Right ventricle myocardium superior (tissue), 1 donor: Measurements from ENCODE around the gene AGPAT4. TPM values are rescaled to one million over a fixed set of nuclear protein-coding genes. Genes with fewer than 3 reads are reported as not detected.

ENCODE experiments used
- ATAC-seq: fragments of 200-7000 bp; cut with Tn5 transposase; one replicate; pipeline ENCODE4 v1.9.1; 2020; ENCODE audit warnings: mild to moderate bottlenecking; ENCODE audit not compliant: poor library complexity
- DNase-seq: peaks from one replicate; pipeline ENCODE4 v3.0.0-alpha.2; 2020
- intact Hi-C: fragments of 100-400 bp; cut with DNase I; formaldehyde crosslinking; loops from one replicate; pipeline ENCODE4 v1.11.2; 2022
- total RNA-seq: library from RNA; stranded (reverse); fragmentation: NEBNext Ultra II Directional; extraction: Animal tissue kit (Norgen Biotek cat#: 25700); gene quantifications from one replicate; pipeline ENCODE4 v1.2.1, GENCODE V29; 2021
- donor health status: DM: no; HTN: yes; CAD: no; lungs with severe emphysema.

AGPAT4 gene
- total RNA-seq, 1 donor from 2014 or later: 2.1 TPM

DNA sequence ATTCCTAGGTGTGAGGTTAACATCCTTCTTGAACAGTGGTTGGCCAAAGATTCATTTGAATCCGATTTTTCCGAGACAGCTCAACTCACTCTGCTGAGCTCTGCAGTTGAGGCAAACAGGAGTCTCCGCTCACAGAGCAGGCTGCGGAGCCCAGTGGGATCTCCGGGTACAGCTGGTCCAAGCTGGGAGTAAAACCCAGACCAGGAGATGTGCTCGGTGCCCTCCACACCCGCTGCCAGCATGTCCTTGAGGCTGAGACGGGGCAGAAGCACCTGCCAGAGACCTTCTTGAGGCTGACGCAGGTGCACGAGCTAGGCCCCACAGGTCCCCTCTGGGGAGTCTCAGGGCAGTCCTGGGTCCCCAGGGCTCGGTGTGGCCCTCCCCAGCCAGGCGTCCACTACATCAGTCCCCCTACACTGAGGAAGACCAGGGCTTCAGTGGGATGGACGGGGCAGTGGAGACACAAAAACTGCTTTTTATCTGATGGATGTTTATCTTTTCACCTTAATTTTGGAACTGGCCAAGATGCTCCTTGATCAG is 119.0 kb downstream of the AGPAT4 start:
- intact Hi-C loops: loop anchor here (5.0 kb wide), 1 partner anchor 217 kb away; no protein-coding TSS in a partner anchor

DNA sequence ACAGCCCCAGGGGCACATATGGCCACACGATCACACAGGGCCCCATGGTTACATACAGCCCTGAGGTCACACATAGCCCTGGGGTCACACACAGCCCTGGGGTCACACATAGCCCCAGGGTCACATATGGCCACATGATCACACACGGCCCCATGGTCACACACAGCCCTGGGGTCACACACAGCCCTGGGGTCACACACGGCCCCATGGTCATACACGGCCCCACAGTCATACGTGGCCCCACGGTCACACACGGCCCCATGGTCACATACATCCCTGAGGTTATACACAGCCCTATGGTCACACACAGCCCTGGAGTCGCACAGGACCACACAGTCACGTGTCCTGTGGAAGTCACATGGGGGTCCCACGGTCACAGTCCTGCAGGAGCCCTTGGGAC is 120.1 kb downstream of the AGPAT4 start:
- no peak for ATAC-seq
- intact Hi-C loops: no loop called here

More for the DNA sequence above, 119.0 kb downstream of the AGPAT4 start:
- DNase-seq (no peak), ATAC-seq (no peak)

DNA sequence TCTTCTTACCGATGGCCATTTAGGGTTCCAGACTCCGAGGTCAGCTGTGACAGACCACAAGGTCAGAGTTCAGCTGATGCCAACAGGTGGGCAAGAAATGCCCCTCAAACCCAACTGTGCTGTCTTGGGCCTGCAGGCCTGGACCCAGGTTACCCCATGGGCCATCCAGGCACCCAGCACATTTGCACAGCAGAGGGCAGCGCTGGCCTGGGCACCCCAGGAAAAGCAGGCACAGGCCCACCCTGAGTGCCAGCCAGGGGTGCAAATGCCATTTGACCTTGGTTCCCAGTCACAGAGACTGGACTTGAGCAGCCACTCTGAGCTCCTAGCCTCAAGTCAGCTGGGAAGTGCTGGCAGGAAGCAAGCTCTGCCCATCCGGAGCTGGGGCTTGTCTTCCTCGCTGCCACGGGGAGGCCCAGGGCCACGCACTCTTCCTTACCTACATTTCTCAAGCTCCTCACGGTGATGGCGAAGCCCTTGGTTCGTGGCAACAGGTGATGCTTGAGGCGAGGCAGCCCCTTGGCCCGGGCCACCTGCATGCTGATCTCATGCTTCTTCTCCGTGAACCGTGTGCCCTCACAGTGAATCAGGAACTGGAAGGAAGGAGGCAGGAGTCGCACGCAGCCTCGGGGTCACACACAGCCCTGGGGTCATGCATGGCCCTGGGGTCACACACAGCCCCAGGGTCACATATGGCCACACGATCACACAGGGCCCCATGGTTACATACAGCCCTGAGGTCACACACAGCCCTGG is 120.8 kb downstream of the AGPAT4 start:
- no peak for DNase-seq
- ATAC-seq: peak; percentile 64
- intact Hi-C loops: no loop called here

More for the DNA sequence above, 120.1 kb downstream of the AGPAT4 start:
- DNase-seq: no peak

DNA sequence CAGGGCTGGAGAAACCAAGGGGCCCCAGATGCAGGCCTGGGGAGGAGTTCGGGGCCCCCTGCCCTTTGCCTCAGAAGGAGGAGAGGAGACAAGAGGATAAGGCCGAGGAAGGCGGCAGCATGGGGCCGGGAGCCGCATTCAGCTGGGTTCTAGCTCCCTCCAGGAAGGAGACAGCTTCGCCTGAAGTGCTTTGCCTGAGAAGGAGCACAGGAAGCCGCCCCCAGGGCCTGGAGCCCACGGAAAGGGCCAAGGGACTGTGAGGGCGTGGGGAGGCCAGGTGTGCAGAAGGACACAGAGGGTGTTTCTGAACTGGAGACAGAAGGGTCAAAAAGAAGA is 121.4 kb downstream of the AGPAT4 start:
- intact Hi-C loops: no loop called here
- ATAC-seq (no peak), DNase-seq (no peak)

DNA sequence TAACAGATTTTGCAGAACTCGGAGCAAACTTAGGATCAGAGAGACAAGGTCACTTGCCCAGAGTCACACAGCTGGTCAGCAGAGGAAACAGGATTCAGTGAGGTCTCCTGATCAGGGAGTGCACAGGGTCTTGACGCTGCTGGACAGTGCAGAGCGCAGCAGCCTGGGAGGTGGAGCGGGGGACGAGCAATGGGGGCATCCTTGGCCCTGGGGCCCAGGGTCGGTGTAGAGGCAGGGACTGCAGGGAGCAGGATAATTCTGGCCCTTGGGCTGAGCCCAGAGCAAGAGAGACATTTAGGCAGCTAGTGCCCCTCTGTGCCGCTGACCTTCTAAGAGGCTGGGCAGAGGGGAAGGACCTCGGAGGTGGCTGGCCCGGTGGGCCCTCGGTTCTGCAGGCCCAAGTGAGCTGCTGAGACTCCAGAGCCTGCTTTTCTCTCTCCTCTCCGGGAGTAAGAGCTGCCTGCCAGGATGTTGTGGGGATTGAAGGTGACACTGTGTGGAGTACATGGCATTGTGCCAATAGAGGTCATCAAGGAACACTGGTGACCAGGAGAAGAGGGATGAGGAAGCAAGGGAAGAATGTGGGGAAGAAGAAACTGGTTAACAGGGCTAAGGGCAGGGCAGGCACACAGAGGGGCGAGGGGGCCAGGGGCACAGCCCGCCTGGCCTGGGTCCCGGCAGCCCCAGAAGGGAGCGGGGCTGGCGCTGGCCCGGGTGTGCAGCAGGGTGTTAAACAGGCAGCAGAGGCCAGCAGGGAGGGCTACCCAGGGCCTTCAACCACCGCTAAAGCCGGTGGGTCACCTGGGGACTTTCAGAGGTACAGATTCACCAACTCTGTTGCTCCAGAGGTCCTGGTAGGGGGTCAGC is 122.0 kb downstream of the AGPAT4 start:
- ATAC-seq (peak; percentile 72), DNase-seq (no peak)
- intact Hi-C loops: no loop called here

DNA sequence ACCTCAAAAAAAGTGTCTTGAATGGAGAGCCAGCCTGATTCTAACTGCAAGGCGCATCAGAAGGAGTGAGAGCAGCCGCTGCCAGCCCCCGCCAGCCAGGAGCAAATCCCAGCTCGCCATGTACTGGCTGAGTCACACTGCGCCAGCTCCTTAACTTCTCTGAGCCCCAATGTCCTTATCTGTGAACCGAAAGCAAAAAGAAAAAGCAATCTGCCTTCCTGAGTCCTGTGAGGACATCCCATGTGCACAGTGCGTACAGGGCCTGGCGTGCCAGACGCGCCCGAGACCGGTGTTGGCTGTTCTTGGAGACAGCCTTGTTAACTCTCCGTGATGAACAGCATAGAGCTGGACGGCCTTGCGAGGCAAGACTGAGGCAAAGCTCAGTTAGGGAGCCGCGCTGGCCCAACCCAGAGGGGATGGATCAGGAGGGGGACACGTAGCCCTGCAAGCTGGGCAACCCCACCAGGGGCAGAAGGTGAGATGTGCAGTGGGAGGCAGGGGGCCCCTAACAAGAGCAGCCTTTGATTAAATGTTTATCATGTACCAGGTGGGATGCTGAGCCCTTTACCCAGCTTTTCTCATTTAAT is 122.7 kb downstream of the AGPAT4 start:
- DNase-seq (no peak), ATAC-seq (no peak)
- intact Hi-C loops: no loop called here

DNA sequence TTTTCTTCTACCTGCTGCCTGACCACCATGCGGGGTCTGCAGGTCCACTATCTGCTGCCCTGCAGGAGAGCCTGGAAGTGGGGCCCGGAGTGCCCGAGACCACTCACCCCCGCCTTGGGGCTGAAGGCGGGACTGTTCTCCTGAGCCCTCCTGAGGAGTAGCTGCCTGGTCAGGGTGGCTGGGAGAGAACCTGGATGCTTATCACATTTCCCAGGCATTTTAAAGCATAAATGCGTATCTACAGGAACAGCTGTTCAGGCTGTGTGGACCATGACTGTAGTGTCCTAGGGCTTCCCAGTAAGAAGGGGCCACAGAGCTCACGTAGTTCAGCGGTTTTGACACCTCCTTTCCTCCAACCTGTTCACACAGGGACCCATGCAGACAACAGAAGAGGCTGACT is 123.3 kb downstream of the AGPAT4 start:
- intact Hi-C loops: no loop called here
- DNase-seq (no peak), ATAC-seq (no peak)

DNA sequence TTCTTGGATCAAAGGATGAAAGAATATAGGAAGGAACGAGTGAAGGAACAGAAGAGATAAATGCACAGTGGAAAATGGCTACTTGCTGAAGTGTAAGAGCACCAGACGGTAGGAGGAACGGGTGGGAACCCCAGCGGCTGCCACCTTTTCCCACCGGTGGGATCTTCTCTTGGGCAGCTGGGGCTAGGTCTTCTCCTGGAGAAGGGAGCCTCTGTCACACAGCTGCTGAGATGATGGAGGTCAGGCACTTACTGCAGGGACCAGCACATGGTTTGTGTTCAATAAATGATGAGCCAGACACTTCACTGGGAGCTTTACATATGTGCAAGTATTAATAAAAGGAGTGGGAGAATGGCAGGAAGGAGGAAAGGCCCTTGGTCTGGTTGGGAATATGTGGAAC is 123.7 kb downstream of the AGPAT4 start:
- intact Hi-C loops: no loop called here
- no peak for ATAC-seq
- no peak for DNase-seq

DNA sequence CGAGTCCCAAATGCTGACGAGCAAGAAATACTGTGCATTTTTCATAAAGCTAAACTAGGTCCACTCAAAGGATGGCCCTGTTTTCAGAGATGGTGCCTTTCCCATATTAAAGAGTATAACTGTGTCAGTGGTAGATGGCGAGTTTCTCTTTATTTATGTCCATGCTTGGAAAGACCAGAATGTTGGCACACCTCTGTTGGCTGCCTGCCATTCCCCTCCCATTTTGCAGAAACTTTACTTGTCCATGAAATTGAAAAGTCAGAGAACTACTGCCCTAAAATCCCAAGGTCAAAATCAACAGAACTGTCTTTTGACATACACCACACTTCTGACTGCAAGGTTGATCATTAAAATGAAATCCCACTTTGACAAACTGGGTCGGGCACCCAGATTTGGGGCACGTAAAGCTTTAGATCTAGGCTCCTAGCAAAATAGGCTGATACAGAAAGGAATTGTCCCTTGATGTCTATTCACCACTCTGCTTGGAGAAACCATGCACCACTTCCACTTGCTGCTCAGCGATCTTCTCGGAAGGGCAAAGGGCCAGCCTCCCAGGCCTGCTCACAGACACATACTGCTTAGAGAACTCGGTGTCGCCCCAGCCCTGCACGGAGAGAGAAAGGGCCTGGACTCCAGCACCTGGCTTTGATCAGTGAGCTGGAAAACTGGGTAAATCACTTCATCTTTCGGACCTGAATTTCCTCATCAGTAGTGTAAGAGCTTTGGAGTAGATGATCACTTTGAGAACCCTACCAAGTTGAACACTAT is 130.0 kb downstream of the AGPAT4 start:
- ATAC-seq (no peak), DNase-seq (no peak)
- intact Hi-C loops: no loop called here

DNA sequence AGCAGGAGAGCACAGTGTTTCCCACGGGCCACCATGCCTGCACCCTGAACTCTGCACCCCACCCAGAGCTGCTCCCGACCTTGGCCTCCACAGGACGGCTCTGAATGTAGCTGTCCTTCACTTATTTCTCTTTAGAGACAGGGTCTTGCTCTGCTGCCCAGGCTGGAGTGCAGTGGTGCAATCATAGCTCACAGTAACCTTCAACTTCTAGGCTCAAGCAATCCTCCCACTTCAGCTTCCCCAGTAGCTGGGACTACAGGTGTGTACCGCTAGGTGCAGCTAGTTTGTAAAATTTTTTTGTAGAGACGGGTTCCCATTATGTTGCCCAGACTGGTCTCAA is 130.9 kb downstream of the AGPAT4 start:
- ATAC-seq: no peak
- DNase-seq: no peak
- intact Hi-C loops: no loop called here

DNA sequence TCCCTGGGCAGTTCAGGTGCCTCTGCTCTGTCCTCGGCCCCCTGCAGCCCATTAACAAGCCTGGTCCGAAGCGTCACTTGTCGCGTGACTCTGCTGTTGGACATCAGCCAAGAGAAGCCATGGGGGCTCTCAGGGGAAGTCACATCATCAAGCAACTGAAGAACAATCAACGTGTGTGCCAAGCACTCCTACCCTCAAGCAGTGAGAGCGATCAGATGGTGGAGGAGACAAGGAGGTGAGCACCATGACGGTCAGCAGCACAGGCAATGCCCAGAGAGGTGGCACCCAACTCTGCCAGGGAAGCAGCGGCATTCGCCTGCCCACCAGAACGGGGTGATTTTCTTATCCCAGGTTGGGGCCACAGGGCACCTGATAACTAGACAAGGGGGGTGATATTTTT is 132.7 kb downstream of the AGPAT4 start:
- DNase-seq (no peak), ATAC-seq (no peak)
- intact Hi-C loops: no loop called here

DNA sequence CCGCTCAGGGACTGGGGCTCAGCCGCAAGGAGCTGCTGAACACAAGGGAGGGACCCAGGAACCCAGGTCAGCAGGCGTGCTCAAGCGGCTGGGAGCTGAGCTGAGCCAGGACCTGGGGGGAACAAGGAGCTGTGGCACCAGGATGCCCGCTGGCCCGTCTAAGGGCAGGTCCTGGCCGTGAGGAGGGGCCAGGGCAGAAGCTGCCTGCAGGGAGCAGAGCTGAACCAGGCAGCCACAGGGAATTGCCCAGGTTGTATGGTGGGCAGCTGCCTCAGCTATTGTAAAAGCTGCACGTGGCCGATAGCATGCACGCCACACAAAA is 133.3 kb downstream of the AGPAT4 start:
- DNase-seq (no peak), ATAC-seq (no peak)
- intact Hi-C loops: no loop called here

DNA sequence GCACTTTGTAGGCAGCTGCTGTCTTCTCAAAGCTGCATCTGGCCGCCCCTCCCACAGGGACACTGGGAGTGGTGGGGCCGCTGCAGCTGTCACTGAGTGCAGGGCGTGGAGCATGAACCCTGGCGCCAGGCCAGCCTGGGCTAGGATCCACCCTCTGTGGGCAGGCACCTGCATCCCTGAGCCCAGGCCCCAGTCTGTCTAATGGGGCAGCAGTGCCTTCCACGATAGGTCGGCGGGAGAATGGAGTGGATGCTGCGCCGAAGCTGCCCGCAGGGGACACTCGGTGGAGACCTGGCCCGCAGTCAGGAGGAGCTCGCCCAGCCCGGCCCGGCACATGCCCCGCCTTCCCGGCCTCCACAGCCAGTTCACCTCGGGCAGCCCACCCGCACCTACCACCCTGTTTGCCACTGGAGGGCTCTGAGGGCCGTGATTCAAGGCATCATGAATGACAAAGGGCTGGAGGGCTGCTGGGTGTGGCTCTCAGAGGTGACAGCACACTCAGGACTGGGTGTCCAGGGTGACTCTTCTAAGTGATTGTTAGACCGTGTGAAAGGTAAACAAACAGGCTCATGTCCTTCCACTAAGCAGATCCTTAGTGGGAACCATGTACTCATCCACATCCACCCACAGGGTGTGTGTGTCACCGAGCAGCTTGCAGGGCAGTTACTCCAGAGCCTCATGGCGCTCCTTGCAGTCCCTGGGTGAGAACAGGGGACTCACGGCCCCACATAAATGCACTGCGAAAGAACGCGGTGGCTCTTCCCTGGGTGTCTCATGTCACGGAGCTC is 133.9 kb downstream of the AGPAT4 start:
- intact Hi-C loops: no loop called here
- ATAC-seq (peak; percentile 55), DNase-seq (no peak)

DNA sequence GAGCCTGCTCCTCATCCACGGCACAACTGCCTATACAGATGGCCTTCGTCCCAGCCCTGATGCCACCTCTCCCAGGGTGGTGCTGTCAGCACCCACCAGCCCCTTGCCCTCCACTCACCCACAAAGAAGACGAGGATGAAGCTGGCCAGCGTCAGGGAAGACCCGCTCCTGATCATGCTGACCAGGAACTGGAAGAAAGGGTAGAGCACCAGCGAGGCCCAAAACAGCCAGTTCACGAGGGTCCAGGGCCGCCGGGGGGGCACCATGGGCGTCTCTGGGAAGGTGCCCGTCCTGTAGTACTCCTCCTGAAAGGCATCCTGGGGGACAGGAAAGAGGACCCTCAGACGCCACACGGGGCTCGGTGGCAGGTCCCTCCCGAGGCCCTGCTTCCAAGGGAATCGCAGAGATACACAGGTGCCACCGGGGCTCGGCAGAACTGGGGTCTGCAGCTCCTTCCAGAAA is 134.5 kb downstream of the AGPAT4 start:
- ATAC-seq: no peak
- no peak for DNase-seq
- intact Hi-C loops: no loop called here

DNA sequence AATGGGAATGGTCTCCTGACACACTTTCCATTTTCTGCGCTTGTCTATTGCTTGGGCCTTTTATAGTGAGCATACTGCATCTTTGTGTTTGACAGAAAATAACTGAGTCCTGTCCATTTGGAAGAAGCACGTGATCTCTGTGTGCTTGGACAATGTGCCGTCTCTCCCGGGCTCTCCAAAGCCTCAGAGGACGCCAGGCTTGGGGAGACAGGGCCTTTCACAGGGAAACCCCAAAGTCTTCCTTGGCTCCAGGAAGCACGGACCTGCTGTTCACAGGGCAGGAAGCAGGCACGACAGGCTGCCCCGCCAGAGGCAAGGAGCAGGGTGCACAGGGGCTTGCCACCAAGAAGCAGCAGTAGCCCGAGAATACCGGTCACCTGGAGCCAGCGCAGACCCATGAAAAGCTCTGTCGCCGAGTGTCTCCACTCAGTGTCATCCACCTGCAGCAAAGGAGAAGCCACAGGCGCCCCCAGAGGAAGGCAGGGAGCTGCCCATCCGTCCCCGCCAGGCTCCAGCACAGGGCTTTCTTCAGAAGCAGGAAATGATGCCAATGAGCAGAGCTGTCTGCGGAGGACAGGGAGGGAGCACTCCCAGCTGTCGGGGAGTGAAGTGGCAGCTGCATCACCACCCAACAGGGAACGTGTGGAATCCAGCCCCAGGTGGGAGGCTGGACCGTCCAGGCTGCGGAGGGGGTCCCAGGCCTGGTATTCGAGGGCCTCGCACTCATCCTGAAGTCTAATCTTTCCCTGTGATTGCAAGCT is 135.1 kb downstream of the AGPAT4 start:
- intact Hi-C loops: no loop called here
- ATAC-seq (no peak), DNase-seq (no peak)

DNA sequence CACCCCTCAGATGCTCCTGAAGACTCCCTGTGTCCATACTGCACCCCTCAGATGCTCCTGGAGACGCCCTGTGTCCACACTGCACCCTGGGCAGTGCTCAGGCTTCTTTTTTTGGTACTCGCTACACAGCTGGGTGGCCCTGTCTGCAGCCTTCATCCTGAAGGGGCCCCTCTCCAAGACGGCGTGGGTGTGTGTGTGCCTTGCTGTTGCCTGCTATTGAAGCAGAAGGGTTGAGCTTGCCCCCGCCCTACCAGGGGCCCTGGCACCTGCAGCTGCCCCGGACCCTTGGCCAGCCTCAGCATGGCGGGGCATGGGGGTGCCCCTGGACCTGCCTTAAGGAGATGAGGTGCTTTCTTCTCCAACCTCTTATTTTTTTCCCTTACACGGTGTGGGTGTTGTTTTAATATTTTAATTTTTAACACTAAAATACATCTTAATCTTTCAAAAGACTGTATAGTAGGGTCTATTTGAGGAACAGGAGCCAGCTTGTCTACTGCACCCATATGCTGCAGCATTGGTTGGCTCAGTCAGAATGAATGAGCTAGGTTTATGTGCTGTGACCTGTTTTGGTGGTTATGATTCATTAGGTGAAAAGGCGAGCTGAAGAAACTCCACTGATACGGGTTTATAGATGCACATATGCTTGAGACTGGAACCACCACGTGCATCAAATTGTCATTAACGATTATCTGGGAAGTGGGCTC is 135.9 kb downstream of the AGPAT4 start:
- no peak for ATAC-seq
- DNase-seq: no peak
- intact Hi-C loops: no loop called here

DNA sequence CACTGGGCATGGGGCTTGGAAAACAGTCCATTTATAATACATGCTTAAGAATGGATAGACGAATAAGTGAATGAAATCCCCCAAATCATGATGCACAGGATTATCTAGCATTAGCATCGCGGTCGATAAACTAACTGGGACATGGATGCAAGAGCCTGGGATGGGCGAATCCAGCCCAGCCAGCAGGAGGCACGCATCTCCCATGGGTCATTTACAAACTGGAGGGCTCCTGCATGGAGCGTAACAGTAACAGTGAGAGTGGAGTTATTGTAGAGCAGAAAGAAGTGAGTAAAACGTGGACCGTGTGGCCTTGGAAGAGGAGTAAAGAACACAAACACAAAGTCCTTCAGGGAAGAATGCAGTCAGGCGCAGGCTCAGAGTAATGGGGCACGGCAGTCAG is 136.5 kb downstream of the AGPAT4 start:
- DNase-seq: no peak
- intact Hi-C loops: no loop called here
- ATAC-seq: no peak
